ENCODE results near the gene VGLL4.

The VGLL4 gene

DNA sequence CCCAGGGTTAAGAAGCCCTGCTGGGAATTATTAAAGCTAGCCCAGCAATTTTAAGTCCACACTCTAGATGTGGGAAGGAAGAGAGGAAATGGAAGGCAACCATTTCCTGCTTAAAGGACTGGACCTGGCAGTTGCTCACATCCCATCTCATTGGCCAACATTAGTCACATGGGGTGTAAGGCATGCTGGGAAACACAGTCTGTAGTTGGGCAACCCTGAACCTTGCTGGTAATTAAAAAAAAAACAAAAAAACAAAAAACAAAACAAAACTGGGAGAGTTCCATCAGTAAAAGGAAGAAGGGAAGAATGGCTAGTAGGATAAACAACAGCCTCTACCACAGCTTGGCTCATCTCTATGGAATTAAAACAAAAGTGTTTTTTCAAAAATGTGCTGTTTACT lies 136.0 kb downstream of the VGLL4 start:
- TF ChIP-seq POLR2A (IDR thresholded peaks at IDR 0.05; ENCODE audit: low read depth, low read length) = no peak
- FAIRE-seq (no peak), DNase-seq (ENCODE audit: insufficient read length, low spot score) (no peak)
